Mammary epithelial cell (primary cell): ENCODE data around the gene STK33.

Experiments used
- CTCF ChIP-seq, 2 donors: IDR thresholded peaks in 1 of 2; conservative IDR thresholded peaks in 1 of 2; 2 replicates each; pipeline ENCODE4 v1.5.1; 2011 to 2012; ENCODE audit warnings: inconsistent platforms in 2 of 2, low read length in 2 of 2, mild to moderate bottlenecking in 2 of 2, control low read depth in 1 of 2, low read depth in 1 of 2; ENCODE audit not compliant: insufficient read depth in 1 of 2; ENCODE audit errors: extremely low read depth in 1 of 2
- EZH2 ChIP-seq: IDR thresholded peaks from 2 replicates; pipeline ENCODE4 v1.6.1; 2012; ENCODE audit warnings: low read length, inconsistent platforms, borderline replicate concordance

GRCh38 chr11:8347978-8348377 is 246.1 kb downstream of the STK33 start:
- TF ChIP-seq CTCF (conservative IDR thresholded peaks at IDR 0.05 in 1 of 2, IDR thresholded peaks at IDR 0.05 in 1 of 2; ENCODE audit: extremely low read depth in 1 of 2, insufficient read depth in 1 of 2, low read depth in 1 of 2, low read length in 2 of 2) (no peak), EZH2 (no peak)
